GM12878 (cell line): ENCODE results near the gene MYO1E. TPM values are rescaled to one million over a fixed set of nuclear protein-coding genes. Genes with fewer than 3 reads are reported as not detected.

Experiments
- ATAC-seq: fragments of 200-7000 bp; cut with Tn5 transposase; 3 replicates; pipeline ENCODE4 v1.9.1; 2020; ENCODE audit warnings: mild to moderate bottlenecking, moderate library complexity
- BruUV-seq: library from RNA; stranded (reverse); fragments of 400-500 nt; replicated peaks from 2 replicates; lab custom pipeline; 2021; lab: Mats Ljungman, UMichigan
- CTCF ChIA-PET: fragments of 300-600 bp; sonication (Branson Sonifier 250); formaldehyde crosslinking; extraction: SDS; loops from one replicate; lab custom pipeline; 2021; ENCODE audit warnings: inconsistent platforms; lab: Yijun Ruan, JAX
- POLR2A ChIA-PET: fragments of 350-600 bp; formaldehyde crosslinking; extraction: SDS; loops from one replicate; lab custom pipeline; 2021; ENCODE audit warnings: inconsistent platforms; lab: Charles Lee
- RAD21 ChIA-PET: fragments of 300-600 bp; sonication (Branson Sonifier 250); formaldehyde crosslinking; loops from one replicate; lab custom pipeline; 2023; ENCODE audit warnings: antibody characterized with exemption; ENCODE audit not compliant: unreplicated experiment; lab: Charles Lee
- SMC1A ChIA-PET: fragments of 300-600 bp; sonication (Branson Sonifier 250); formaldehyde crosslinking; loops from one replicate; lab custom pipeline; 2023; ENCODE audit not compliant: unreplicated experiment, uncharacterized antibody; lab: Charles Lee
- DNase-seq: peaks from one replicate; pipeline ENCODE4 v3.0.0-alpha.2; 2011; ENCODE audit warnings: low read depth, low spot score
- FAIRE-seq: peaks from 3 replicates; lab custom pipeline; 2011; peaks lifted over from hg19 to GRCh38; lab: Jason Lieb, UNC
- H2AFZ ChIP-seq: 2 replicates; pipeline ENCODE4 v1.6.0; 2011; ENCODE audit warnings: low read depth, low read length, control low read depth; ENCODE audit not compliant: control insufficient read depth
- H3K27ac ChIP-seq: 2 replicates; pipeline ENCODE4 v1.5.1; 2011; ENCODE audit warnings: control low read depth; ENCODE audit not compliant: control insufficient read depth, insufficient read depth
- H3K27me3 ChIP-seq, 2 experiments: replicated peaks in 1 of 2; 2 replicates each; pipeline versions ENCODE4 v1.6.0 to v1.6.1; 2011; ENCODE audit warnings: low read length in 1 of 2; ENCODE audit not compliant: control insufficient read depth in 2 of 2, insufficient read depth in 2 of 2
- H3K36me3 ChIP-seq, 2 experiments: 2 replicates each; pipeline ENCODE4 v1.5.1; 2011; ENCODE audit warnings: low read length in 1 of 2; ENCODE audit not compliant: control insufficient read depth in 2 of 2, insufficient read depth in 2 of 2
- H3K4me1 ChIP-seq: 2 replicates; pipeline ENCODE4 v1.6.1; 2011; ENCODE audit warnings: mild to moderate bottlenecking, low read length, moderate library complexity, mixed read lengths; ENCODE audit not compliant: control insufficient read depth, insufficient read depth
- H3K4me2 ChIP-seq: 2 replicates; pipeline ENCODE4 v1.6.0; 2011; ENCODE audit warnings: control low read depth; ENCODE audit not compliant: control insufficient read depth, insufficient read depth
- H3K4me3 ChIP-seq: fragments of 200-600 bp; sonication (generic); 2 replicates; pipeline ENCODE4 v1.5.1; 2016
- H3K79me2 ChIP-seq: 2 replicates; pipeline ENCODE4 v1.6.0; 2011; ENCODE audit warnings: low read length; ENCODE audit not compliant: control insufficient read depth, insufficient read depth
- H3K9ac ChIP-seq: 2 replicates; pipeline ENCODE4 v1.8.0; 2011; ENCODE audit warnings: low read length, control low read depth, mixed read lengths; ENCODE audit not compliant: control insufficient read depth, insufficient read depth
- H3K9me3 ChIP-seq: replicated peaks from 3 replicates; pipeline ENCODE4 v1.5.1; 2011; ENCODE audit warnings: mild to moderate bottlenecking, low read length; ENCODE audit not compliant: control insufficient read depth, insufficient read depth
- H4K20me1 ChIP-seq: 2 replicates; pipeline ENCODE4 v1.6.0; 2011; ENCODE audit not compliant: control insufficient read depth, insufficient read depth
- CHD2 ChIP-seq: IDR thresholded peaks from 2 replicates; pipeline ENCODE4 v1.6.1; 2011; ENCODE audit warnings: low read depth, low read length, improper control_type of control experiment, borderline replicate concordance
- CREM ChIP-seq: IDR thresholded peaks from 2 replicates; pipeline ENCODE4 v1.6.1; 2014; ENCODE audit warnings: antibody characterized with exemption, low read depth
- EP300 ChIP-seq, 2 experiments: fragments of 150-350 bp in 1 of 2; IDR thresholded peaks; 2 replicates each; pipeline ENCODE4 v1.6.1; 2011 to 2012; ENCODE audit warnings: low read depth in 2 of 2, low read length in 2 of 2, borderline replicate concordance in 1 of 2, improper control_type of control experiment in 1 of 2, inconsistent platforms in 1 of 2; ENCODE audit not compliant: control insufficient read depth in 1 of 2
- IKZF1 ChIP-seq: fragments of 450-650 bp; conservative IDR thresholded peaks from 2 replicates; pipeline ENCODE4 v1.6.1; 2017; ENCODE audit warnings: antibody characterized with exemption, mild to moderate bottlenecking
- MXI1 ChIP-seq: fragments of 150-350 bp; IDR thresholded peaks from 2 replicates; pipeline ENCODE4 v1.6.1; 2011; ENCODE audit warnings: low read depth, mild to moderate bottlenecking, inconsistent platforms, low read length, improper control_type of control experiment
- NFXL1 ChIP-seq: fragments of 450-650 bp; IDR thresholded peaks from 2 replicates; pipeline ENCODE4 v1.6.1; 2017; ENCODE audit warnings: antibody characterized with exemption, mild to moderate bottlenecking, borderline replicate concordance
- PML ChIP-seq: IDR thresholded peaks from 2 replicates; pipeline ENCODE4 v1.6.1; 2012; ENCODE audit warnings: low read length, inconsistent platforms
- RAD51 ChIP-seq: fragments of 450-650 bp; IDR thresholded peaks from 2 replicates; pipeline ENCODE4 v1.6.1; 2016; ENCODE audit warnings: moderate library complexity, mild to moderate bottlenecking, inconsistent platforms
- RB1 ChIP-seq: fragments of 450-650 bp; formaldehyde crosslinking; IDR thresholded peaks from 2 replicates; pipeline ENCODE4 v1.6.1; 2017; ENCODE audit warnings: mild to moderate bottlenecking, borderline replicate concordance
- SMARCA5 ChIP-seq: fragments of 450-650 bp; IDR thresholded peaks from 2 replicates; pipeline ENCODE4 v1.6.1; 2017; ENCODE audit warnings: mild to moderate bottlenecking
- ZNF622 ChIP-seq: fragments of 450-650 bp; IDR thresholded peaks from 2 replicates; pipeline ENCODE4 v1.6.1; 2017; ENCODE audit warnings: mild to moderate bottlenecking, inconsistent platforms
- WGBS: methylation state at CpG from one replicate; pipeline ENCODE4 v1.1.6; 2016; ENCODE audit warnings: low lambda C conversion rate; ENCODE audit not compliant: insufficient replicate concordance, insufficient coverage; ENCODE audit errors: missing lambda C conversion rate; 5-methylcytosine and 5-hydroxymethylcytosine counted together
- in situ Hi-C: fragments of 300-500 bp; cut with MboI; formaldehyde crosslinking; loops from 9 replicates; pipeline ENCODE4 v1.14.3; 2018; ENCODE audit warnings: mixed read lengths
- intact Hi-C: fragments of 100-400 bp; cut with micrococcal nuclease; formaldehyde crosslinking; loops from one replicate; pipeline ENCODE4 v1.14.2; 2022; ENCODE audit not compliant: unreplicated experiment
- polyA plus RNA-seq, 11 experiments: library from polyadenylated mRNA; depleted of rRNA in 4 of 11; unstranded in 6 of 11; stranded (reverse) in 5 of 11; fragments of >200 nt; fragmentation: Nextera tagmentation in 4 of 11; fragmentation: Illumina TruSeq in 1 of 11; extraction: Ambion mirVana in 4 of 11; extraction: Trizol in 1 of 11; gene quantifications; 1 replicate in 1 of 11; 2 replicates in 10 of 11; pipeline versions ENCODE4 v1.2.1 to v1.2.3, GENCODE V29; 2011 to 2016; ENCODE audit warnings: inconsistent platforms in 2 of 11, missing spikeins in 2 of 11, low read depth in 1 of 11
- total RNA-seq, 4 experiments: library from RNA; depleted of rRNA in 3 of 4; stranded (reverse); fragments of >200 nt in 3 of 4; fragmentation: Illumina TruSeq in 1 of 4; extraction: Trizol in 1 of 4; gene quantifications; 2 replicates each; pipeline versions ENCODE4 v1.2.1 to v1.2.3, GENCODE V29; 2013 to 2021
- TF ChIP-seq, protein P1 (sequence below): fragments of 450-650 bp; IDR thresholded peaks from 2 replicates; pipeline ENCODE4 v1.6.1; 2017; ENCODE audit warnings: borderline replicate concordance
- TF ChIP-seq, protein P2 (sequence below): fragments of 450-650 bp; IDR thresholded peaks from 2 replicates; pipeline ENCODE4 v1.6.1; 2017; ENCODE audit warnings: low read depth, mild to moderate bottlenecking, moderate library complexity
- TF ChIP-seq, protein P3 (sequence below): fragments of 450-650 bp; IDR thresholded peaks from 2 replicates; pipeline ENCODE4 v1.6.1; 2016; ENCODE audit warnings: mild to moderate bottlenecking

MYO1E gene
- total and polyA plus RNA-seq, 10 of the 15 experiments (the other 5 are each of a cell fraction or from before 2014, with no cell fraction given) = 10.3 to 266 (median 64.9) TPM

GRCh38 chr15:59410391-59410896, 37.8 kb upstream of the MYO1E start (continued):
- TF ChIP-seq, protein P1, sequence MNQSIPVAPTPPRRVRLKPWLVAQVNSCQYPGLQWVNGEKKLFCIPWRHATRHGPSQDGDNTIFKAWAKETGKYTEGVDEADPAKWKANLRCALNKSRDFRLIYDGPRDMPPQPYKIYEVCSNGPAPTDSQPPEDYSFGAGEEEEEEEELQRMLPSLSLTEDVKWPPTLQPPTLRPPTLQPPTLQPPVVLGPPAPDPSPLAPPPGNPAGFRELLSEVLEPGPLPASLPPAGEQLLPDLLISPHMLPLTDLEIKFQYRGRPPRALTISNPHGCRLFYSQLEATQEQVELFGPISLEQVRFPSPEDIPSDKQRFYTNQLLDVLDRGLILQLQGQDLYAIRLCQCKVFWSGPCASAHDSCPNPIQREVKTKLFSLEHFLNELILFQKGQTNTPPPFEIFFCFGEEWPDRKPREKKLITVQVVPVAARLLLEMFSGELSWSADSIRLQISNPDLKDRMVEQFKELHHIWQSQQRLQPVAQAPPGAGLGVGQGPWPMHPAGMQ = no peak
- TF ChIP-seq, protein P2, sequence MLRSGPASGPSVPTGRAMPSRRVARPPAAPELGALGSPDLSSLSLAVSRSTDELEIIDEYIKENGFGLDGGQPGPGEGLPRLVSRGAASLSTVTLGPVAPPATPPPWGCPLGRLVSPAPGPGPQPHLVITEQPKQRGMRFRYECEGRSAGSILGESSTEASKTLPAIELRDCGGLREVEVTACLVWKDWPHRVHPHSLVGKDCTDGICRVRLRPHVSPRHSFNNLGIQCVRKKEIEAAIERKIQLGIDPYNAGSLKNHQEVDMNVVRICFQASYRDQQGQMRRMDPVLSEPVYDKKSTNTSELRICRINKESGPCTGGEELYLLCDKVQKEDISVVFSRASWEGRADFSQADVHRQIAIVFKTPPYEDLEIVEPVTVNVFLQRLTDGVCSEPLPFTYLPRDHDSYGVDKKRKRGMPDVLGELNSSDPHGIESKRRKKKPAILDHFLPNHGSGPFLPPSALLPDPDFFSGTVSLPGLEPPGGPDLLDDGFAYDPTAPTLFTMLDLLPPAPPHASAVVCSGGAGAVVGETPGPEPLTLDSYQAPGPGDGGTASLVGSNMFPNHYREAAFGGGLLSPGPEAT = peak; percentile 58
- TF ChIP-seq RB1 = no peak
- TF ChIP-seq NFXL1 = no peak
- no peak for TF ChIP-seq PML
- TF ChIP-seq EP300 (IDR thresholded peaks at IDR 0.05; ENCODE audit: borderline replicate concordance in 1 of 2, control insufficient read depth in 1 of 2, low read depth in 2 of 2, low read length in 2 of 2) = no peak

GRCh38 chr15:59407946-59408345, 35.3 kb upstream of the MYO1E start:
- Histone ChIP-seq H3K9ac (0 out of 2 replicates have a peak overlapping the region, but pooled peaks have one; percentile 33), H3K27ac (peak overlapping the region; percentile 70), H3K79me2 (peaks cover 9% of the 10 kb centered on the region), H3K9me3 (no peaks in the 10 kb centered on the region), H3K4me2 (no peak overlapping the region), H3K4me3 (peak overlapping the region; percentile 4; the same call in 1 of the 2 replicates), H3K27me3 (no peaks in the 10 kb centered on the region), H4K20me1 (no peaks in the 10 kb centered on the region), H3K36me3 (no peaks in the 10 kb centered on the region; a peak in 1 of 4 replicates), H2AFZ (no peak overlapping the region), H3K4me1 (peaks cover 67% of the 10 kb centered on the region)
- ChIA-PET CTCF (interaction anchor here (0.8 to 3.7 kb wide), 5 partner anchors 8 to 284 kb away, joined by 3 to 24 read pairs (median 3); no protein-coding TSS in a partner anchor), POLR2A (interaction anchor here (1.0 kb wide), 1 partner anchor 108 kb away, joined by 6 read pairs; no protein-coding TSS in a partner anchor), SMC1A (interaction anchor here (0.9 to 7.8 kb wide), 5 partner anchors 8 to 85 kb away, joined by 3 to 56 read pairs (median 4); no protein-coding TSS in a partner anchor), RAD21 (interaction anchor here (1.8 to 7.5 kb wide), 4 partner anchors 10 to 233 kb away, joined by 4 to 99 read pairs (median 42); partner anchors contain the start of gene MYO1E)
- FAIRE-seq (no peak), ATAC-seq (no peak), DNase-seq (no peak)
- intact Hi-C loops (no loop called here), in situ Hi-C loops (no loop called here)
- no TSS peak for BruUV-seq
- WGBS = 90% methylated on average over 5 of the region's 5 CpGs
- TF ChIP-seq CHD2 (no peak), IKZF1 (no peak), MXI1 (no peak), RAD51 (no peak), SMARCA5 (no peak), ZNF622 (no peak), CREM (no peak)
- TF ChIP-seq, protein P3, sequence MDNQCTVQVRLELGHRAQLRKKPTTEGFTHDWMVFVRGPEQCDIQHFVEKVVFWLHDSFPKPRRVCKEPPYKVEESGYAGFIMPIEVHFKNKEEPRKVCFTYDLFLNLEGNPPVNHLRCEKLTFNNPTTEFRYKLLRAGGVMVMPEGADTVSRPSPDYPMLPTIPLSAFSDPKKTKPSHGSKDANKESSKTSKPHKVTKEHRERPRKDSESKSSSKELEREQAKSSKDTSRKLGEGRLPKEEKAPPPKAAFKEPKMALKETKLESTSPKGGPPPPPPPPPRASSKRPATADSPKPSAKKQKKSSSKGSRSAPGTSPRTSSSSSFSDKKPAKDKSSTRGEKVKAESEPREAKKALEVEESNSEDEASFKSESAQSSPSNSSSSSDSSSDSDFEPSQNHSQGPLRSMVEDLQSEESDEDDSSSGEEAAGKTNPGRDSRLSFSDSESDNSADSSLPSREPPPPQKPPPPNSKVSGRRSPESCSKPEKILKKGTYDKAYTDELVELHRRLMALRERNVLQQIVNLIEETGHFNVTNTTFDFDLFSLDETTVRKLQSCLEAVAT = no peak
